HG03565 (cell line): ENCODE data around the gene BTF3L4.
"Not testable (repeated sequence)": the region's sequence is repeated elsewhere in the genome, so short reads cannot be mapped to it uniquely, and the experiment has no call there.

ENCODE experiments used
- ATAC-seq: cut with Tn5 transposase; IDR thresholded peaks from one replicate; pipeline ENCODE4 v1.9.1; 2021; ENCODE audit warnings: mild to moderate bottlenecking, moderate library complexity; ENCODE audit not compliant: unreplicated experiment

The BTF3L4 gene

DNA sequence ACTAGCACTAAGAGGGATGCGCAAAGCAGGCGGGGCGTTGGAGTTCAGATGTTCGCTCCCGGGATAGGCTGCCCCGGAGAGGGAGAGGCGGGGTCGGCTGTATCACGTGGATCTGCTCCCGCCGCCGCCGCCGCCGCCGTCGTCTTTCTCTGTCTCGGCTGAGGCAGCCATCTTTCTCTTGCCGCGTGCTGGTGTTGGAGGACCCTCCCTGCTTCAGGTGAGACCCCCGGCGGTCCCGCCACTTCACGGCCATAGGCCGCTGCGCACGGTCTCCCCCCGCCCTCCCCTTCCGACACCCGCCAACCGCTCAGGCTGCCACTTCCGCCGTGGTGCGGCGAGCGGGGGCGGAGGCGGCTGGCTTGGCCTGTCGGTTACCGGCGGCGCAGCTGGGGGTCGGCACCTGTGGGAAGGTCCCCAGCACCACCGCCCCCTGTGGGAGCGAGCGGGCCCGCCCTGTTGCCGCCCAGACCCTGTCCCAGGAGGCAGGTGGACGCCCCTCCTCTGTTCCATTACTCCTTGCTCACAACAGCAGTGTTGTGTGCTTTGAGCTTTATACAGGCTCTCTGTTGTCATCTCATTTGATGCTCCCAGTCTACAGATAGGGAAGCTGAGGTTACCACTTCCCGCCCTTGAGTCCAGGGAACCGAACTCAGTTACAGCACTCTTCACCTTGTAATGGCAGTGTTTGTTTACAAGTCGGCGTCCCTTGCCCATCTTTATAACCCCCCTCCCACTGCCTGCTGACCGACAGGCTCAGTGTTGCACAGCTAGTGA is at the start of gene BTF3L4:
Gene BTF3L4 (plus strand): TSS at position 133 of the 774 bp plus-strand sequence. CDS start 3,553 bp downstream, outside the sequence.
- ATAC-seq, result peak; percentile 75

DNA sequence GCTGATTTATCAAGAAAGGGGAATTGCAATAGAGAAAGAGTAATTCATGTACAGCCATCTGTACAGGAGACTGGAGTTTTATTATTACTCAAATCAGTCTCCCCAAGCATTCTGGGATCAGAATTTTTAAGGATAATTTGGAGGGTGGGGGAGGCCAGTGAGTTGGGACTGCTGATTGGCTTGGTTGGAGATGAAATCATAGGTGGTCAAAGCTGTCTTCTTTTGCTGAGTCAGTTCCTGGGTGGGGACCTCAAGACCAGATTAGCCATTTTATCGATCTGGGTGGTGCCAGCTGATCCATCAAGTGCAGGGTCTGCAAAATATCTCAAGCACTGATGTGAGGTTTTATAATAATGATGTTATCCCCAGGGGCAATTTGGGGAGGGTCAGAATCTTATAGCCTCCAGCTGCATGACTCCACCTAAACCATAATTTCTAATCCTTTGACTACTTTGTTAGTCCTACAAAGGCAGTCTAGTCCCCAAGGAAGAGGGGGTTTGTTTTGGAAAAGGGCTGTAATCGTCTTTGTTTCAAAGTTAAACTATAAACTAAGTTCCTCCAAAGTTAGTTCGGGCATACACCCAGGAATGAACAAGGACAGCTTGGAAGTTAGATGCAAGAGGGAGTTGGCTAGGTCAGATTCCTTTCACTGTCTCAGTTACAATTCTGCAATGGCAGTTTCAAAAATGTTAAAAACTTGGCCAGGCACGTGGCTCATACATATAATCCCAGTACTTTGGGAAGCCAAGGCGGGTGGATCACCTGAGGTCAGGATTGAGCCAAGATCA is 48.7 kb upstream of the BTF3L4 start:
- no peak for ATAC-seq

DNA sequence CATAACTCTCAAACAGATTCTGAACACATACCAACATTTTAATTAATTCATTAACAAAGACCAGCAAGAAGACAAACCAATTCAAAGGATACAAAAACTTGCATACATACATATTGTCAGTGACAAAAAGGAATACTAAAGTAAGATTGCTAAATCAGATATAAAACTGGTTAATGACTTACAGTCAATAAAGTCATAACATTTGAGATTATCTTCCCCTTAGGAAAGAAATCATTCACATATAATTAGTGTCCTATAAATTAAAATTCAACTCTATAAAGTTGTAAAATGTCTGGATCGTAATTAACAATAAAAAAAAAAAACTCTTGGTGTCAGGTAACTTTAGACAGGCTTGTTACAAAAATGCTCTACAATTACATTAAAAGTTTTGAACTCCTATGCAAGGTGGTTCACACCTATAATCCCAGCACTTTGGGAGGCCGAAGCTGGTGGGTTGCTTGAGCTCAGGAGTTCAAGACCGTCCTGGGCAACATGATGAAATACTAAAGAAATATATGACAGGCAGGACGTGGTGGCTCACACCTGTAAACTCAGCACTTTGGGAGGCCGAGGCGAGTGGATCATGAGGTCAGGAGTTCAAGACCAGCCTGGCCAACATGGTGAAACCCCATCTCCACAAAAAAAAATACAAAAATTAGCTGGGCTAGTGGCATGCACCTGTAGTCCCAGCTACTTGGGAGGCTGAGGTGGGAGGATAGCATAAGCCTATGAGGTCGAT is 47.9 kb upstream of the BTF3L4 start:
- no peak for ATAC-seq

DNA sequence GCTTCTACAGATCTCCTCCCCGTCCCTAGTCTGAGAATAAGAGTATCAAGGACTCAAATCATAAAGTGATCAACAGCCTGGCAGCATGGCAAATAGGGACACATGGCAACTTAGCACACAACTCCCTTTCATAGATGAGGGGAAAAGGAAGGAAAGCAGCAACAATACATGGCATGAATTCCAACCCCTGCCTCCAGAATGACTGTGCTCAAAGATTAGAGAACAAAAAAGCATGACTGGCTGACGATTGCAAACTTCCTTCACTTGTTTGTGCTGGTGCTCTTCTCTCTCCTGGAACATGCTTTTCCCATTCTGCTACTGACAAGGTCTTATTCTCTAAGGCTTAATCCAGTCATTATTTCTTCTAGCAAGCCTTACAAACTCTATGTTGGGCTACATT is 34.0 kb upstream of the BTF3L4 start:
- no peak for ATAC-seq

DNA sequence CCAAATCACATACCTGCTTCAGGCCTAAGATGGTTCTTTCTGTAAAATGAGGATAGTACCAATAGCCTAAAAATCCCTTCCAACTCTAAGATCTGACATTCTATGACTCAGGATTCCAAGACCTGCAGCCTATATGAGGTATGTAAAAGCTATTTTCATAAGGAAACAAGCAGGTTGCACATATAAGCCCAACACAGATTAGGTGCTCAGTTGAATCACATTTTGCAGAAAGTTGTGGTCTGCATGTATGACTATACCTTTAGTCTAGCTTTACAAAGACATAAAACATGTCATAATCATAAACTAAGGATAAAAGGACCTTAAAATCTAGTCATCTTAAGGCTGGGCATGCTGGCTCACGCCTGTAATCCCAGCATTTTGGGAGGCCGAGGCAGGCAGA is 29.8 kb upstream of the BTF3L4 start:
- ATAC-seq, result no peak

DNA sequence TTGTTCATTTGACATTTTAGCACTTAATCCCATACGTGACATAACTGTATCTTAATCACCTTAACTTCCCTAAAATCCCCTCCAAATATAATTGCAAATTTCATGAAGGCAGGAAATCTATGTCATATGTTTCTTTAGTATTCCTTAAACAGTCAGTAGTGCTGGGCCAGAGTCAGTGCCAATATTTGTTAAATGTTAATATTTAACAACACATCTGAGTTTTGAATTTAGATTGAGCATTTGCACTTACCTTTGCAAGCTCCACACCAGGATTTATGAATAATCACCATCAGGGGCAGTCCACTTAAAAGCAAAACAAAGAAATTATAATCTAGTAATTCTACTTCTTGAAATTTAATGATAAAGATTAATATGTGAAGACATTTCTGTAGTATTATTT is 27.8 kb upstream of the BTF3L4 start:
- no peak for ATAC-seq

DNA sequence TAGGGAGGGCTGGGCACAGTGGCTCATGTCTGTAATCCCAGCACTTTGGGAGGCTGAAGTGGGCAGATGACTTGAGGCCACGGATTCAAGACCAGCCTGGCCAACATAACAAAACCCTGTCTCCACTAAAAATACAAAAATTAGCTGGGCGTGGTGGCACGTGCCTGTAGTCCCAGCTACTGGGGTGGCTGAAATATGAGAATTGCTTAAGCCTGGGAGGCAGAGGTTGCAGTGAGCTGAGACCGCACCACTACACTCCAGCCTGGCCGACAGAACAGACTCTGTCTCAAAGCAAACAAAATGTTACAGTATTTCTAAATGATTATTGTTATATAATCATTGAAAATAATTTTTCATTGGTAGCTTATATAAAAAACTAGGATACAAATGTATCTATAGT is 27.3 kb upstream of the BTF3L4 start:
- not testable (repeated sequence) for ATAC-seq

DNA sequence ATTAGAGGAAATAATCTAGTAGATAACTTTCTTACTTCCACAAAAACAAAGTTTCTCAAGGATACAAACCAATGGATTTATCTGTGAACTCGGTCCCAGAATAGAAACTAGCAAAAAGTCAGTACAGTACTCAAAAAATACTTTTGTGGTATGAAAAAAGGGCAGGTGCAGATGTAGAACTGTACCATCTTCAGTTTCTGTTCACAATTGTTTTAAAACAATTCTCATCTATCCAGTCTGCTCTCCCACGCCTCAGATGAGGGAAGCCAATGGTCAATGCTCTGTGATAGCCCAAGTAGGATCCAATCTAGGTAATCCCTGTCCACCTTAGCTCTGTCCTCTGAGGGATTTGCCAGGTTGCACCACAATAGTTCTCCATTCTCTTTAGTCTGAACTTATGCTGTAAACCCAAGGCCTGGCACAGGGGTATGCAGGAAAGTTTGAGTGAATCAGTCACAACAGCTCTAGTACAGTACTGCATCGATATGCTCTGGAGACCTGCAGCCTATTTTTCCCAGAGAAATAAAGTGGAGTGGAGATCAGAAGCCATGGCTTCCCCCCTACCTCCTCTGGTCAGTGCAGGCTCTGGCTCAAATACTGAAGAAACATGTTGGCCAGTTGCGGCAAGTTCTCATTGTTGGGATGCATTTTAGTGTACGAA is 23.8 kb upstream of the BTF3L4 start:
- ATAC-seq, result no peak

DNA sequence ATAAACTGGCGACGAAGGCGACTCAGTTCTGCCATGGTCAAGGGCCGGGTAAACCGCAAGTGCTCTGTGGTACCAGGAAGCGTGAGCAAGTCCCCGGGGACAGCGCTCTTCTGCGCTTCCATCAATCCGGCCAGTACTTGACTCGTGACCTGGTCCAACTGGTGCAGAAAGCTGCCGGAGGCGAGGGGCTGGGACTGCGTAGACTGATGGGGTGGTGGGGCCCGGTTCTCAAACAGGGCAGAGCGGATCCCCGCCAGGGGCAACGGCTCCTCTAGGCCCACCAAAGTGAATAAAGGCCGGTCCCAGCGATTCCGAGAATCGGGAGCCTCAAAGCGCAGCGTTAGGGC is 23.3 kb upstream of the BTF3L4 start:
- peak; percentile 31 for ATAC-seq

DNA sequence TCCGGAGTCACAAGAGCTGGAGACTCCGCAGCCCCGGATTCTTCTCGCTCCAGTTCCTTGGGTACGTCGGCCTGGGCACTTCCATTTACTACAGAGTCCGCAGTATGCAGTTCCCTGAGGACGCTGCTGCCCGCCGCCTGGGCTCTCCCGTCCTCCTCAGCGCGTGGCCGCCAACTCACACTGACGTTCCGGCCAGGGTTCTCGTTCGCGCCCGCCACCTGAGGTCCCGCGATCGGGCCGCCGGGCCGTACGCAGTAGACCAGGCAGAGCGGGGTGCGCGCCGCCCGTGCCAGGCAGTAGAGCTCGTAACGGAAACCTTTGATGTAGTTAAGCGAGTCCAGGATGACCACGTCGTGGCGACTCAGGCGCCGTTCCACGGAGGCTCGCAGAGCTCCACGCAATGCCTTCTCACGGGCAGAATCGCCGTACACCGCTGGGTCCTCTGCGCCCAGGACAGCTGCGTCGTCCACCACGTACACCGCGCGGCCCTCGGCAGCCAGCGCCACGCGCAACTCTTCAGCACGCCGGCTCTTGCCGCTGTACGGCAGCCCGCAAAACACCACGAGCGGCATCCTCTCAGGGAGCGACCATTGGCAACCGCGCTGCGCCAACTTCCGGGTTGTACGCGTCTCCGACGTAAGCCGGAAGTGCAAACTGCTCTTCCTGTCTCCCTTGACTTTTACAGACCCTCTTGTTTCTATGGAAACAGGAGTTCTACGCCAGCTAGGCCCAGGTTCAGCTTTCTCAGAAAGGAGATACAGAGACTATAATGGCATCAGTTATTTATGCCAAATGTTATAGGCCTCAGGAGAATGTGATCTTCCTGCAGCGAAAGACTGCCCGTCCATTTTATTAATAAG is 22.7 kb upstream of the BTF3L4 start, which contains the start of gene KTI12:
Gene KTI12 (minus strand): TSS at position 621 of the 860 bp plus-strand sequence. CDS start 49 bp downstream, at position 572.
- peak; percentile 82 for ATAC-seq

DNA sequence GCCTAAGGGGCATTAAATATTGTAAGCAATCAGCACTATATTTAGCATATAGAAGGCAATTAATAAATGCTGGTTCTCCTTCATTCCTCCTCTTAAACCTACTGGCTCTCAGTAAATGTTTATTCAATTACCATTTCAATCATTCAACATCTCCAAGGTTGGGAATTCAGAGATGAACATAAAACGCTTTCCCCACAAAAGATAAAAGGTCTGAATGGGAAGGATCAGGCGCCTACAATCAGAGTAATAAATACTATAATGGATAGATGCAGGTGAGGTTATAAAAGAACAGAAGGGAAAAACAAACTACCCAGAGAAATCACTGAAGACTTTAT is 22.1 kb upstream of the BTF3L4 start:
- ATAC-seq, result no peak

DNA sequence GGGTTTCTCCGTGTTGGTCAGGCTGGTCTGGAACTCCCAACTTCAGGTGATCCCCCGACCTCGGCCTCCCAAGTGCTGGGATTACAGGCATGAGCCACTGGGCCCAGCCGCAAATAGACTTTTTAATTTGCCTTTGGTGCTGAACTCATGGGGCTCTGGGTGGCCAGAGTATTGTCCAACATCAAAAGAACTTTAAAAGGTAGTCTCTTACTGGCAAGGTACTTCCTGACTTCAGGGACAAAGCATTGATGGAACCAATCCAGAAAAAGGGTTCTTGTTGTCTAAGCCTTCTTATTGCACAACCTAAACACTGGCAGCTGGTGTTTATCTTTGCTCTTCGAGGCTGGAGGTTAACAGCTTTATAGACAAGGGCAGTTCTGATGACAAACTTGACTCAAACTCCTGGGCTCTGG is 18.7 kb upstream of the BTF3L4 start:
- ATAC-seq, result no peak

DNA sequence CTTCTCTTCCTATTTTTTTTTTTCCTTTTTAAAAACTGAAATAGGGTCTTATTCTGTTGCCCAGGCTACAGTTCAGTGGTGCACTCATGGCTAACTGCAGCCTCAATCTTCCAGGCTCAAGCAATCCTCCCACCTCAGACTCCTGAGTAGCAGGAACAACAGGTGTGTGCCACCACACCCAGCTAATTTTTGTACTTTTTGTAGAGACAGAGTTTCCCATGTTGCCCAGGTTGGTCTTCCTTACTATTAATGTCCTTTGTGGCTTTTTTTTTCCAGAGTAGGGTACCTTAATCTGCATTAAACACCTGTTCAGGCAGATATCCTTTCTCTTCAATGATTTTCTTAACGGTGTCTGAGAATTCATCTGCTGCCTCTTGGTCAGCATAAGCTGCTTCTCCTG is 18.2 kb upstream of the BTF3L4 start:
- no peak for ATAC-seq

DNA sequence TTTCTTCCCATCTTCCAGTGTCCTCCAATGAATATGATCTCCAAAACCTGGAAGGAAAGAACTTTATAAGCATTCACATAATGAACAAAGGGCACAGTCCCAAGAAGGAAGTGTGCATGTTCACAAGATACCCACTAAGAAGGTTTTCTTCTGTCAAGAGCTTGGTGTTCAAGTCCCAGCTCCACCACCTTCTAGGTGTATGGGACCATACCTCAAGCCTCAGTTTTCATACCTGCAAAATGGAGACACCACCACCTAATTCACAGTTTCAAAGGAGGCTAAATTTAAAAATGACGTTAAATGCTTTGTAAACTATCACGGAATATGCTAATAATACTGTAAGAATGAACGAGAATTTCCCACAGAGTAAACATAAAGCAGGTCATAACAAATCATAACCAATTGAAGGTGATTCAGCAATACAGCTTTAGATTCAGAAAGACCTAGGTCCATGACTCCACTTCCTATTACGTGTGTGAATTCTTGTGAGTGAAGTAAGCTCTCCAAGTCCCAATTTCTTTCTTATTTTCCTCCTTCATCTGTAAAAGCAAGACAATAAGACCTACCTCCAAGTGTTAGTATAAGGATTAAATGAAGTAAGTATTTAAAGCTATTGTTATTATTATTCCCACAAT is 14.4 kb upstream of the BTF3L4 start:
- ATAC-seq, result no peak

DNA sequence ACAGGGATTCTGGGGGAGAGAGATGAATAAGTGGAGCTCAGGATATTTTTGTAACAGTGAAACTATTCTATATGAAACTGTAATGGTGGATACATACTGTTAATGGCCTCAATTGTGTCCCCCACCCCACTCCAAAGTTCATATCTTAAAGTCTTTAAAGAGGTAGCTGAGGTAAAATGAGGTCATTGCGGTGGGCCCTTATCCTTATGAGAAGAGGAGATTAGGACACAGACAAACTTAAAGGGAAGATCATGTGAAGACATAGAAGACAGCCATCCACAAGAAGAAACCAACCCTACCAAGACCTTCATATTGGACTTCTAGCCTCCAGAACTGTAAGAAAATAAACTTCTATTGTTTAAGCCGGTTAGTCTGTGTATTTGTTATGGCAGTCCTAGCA is 10.9 kb upstream of the BTF3L4 start:
- no peak for ATAC-seq

DNA sequence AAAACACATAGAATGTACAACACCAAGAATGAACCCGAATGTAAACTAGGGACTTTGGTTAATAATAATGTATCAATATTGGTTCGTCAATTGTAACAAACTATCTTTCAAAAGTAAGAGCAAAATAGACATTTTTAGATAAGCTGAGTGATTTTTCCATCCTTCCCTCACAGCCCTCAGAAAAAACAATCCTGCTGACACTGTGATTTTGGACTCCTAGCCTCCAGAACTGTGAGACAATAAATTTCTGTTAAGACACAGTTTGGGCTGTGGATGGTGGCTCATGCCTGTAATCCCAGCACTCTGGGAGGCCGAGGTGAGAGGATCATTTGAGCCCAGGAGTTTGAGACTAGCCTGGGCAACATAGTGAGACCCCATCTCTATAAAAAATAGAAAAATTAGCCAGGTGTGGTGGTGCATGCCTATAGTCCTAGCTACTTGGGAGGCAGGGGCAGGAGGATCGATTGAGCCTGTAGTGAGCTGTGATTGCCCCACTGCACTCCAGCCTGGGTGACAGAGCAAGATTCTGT is 10.4 kb upstream of the BTF3L4 start:
- ATAC-seq, result not testable (repeated sequence)

DNA sequence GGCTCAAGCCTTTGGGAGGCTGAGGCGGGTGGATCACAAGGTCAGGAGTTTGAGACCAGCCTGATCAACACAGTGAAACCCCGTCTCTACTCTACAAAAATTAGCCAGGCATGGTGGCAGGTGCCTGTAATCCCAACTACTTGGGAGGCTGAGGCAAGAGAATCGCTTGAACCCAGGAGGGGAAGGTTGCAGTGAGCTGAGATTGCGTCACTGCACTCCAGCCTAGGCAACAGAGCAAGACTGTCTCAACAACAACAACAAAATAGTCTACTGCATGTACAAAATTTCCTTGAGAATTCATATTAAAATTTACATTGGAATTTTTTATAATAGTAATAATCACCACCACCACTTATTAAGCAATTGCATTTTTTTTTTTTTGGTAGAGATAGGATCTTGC is 6.8 kb upstream of the BTF3L4 start:
- not testable (repeated sequence) for ATAC-seq

DNA sequence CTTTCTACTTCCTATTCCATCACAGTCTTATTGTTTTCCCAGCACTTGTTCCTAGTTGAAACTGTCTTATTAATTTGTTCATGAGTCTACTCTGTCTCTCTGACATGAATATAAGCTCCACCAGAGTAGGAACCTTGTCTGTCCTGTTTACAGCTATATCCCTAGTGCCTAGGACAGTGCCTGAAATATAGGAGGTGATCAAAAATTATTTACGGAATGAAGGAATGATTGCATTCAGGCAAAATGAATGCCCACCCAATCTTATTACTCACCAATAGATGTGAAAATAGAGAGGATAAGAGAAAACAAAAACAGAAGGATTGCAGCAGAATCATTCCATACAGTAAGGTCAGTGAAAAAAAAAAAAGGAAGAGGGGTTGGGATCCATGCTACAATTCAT is 2.2 kb upstream of the BTF3L4 start:
- ATAC-seq, result no peak

DNA sequence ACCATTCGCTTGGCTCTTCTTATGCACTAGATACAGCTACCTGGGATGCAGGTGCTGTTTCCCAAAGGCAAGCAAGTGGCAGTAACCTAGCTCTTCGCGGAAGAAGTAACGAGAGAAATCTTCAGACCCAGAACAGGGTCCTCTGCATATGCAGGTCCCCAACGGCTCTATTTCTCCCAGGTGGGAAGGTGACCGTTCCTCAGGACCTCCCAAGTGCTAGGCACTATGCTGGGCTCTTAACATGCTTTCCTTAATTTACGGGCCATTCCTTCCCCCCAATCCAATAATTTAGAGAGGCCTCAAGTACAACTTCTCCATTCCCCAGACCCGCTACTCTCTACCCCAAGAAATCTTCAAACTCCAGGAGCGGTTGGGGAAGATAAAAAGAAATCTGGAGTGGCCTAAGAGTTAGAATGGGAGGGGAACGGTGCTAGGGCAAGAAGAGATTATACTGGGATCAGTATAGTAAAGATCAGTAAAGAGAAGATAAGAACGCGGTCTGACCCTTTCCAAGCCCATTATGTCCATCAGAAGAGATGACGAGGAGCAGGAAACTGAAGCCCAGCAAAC is 1.5 kb upstream of the BTF3L4 start:
- ATAC-seq, result no peak
